Measurements from ENCODE around the gene HLA-DRA. TPM values are rescaled to one million over a fixed set of nuclear protein-coding genes. Genes with fewer than 3 reads are reported as not detected.

The HLA-DRA gene
- total RNA-seq, 1 experiment from 2014 or later = not detected

DNA sequence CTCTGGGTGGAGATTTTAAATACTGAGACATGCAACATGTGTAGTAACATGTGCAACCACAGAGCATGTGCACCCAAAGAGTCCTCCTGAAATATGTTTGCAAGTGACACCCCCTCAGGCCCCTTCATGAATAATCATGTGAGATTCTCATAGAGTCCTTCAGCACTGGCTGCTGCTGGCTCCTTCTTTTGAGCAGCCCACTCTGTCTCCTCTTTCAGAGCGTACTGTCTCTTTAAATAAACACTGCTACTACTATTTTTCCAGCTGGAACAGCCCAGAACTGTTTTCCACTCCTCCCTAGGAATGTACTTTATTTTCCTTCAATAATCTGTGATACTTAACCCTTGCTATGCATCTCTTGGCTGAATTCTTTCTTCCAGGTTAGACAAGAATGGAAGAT lies 48.4 kb downstream of the HLA-DRA start:
- Mint-ChIP-seq H3K4me3 (ENCODE audit: unreplicated experiment) (no peak overlapping the region), H3K36me3 (ENCODE audit: insufficient read depth, unreplicated experiment) (no peaks in the 10 kb centered on the region), H3K27me3 (ENCODE audit: insufficient read depth, unreplicated experiment) (peaks cover 22% of the 10 kb centered on the region), H3K9me3 (ENCODE audit: unreplicated experiment) (no peaks in the 10 kb centered on the region), H3K4me1 (ENCODE audit: low read depth, unreplicated experiment) (no peaks in the 10 kb centered on the region), H3K27ac (ENCODE audit: unreplicated experiment) (no peak overlapping the region)
- no peaks in the 10 kb centered on the region for H3K36me3 ChIP-seq (ENCODE audit: control insufficient read depth, insufficient read depth, low read length)
- no peak overlapping the region for H3K4me3 ChIP-seq (ENCODE audit: low read depth, low read length)
- intact Hi-C loops (cut with micrococcal nuclease; ENCODE audit: unreplicated experiment) = no loop called here
- POLR2A ChIA-PET = no interaction called here
- DNase-seq = no peak
- H3K27me3 ChIP-seq (replicated peaks; ENCODE audit: control insufficient read depth, insufficient read depth, low read length) = no peaks in the 10 kb centered on the region
- CTCF ChIA-PET = no interaction called here
- BruUV-seq (replicated peaks) = no TSS peak
- H3K9me3 ChIP-seq = no peaks in the 10 kb centered on the region
- TF ChIP-seq CTCF (IDR thresholded peaks at IDR 0.05; ENCODE audit: insufficient read depth in 1 of 2, low read depth in 1 of 2, low read length in 1 of 2, severe bottlenecking in 1 of 2, unreplicated experiment in 1 of 2) = no peak
- H3K4me1 ChIP-seq = no peaks in the 10 kb centered on the region

- TF ChIP-seq CTCF (IDR thresholded peaks at IDR 0.05; ENCODE audit: insufficient read depth in 1 of 2, low read depth in 1 of 2, low read length in 1 of 2, severe bottlenecking in 1 of 2, unreplicated experiment in 1 of 2) = no peak
- no peak for DNase-seq
- H3K27me3 ChIP-seq (replicated peaks; ENCODE audit: control insufficient read depth, insufficient read depth, low read length) = no peaks in the 10 kb centered on the region
- CTCF ChIA-PET = no interaction called here
- POLR2A ChIA-PET = no interaction called here
- Mint-ChIP-seq H3K9me3 (ENCODE audit: unreplicated experiment) (no peaks in the 10 kb centered on the region), H3K27ac (ENCODE audit: unreplicated experiment) (no peak overlapping the region), H3K27me3 (ENCODE audit: insufficient read depth, unreplicated experiment) (peaks cover 13% of the 10 kb centered on the region), H3K4me1 (ENCODE audit: low read depth, unreplicated experiment) (no peaks in the 10 kb centered on the region), H3K36me3 (ENCODE audit: insufficient read depth, unreplicated experiment) (no peaks in the 10 kb centered on the region), H3K4me3 (ENCODE audit: unreplicated experiment) (no peak overlapping the region)
- H3K36me3 ChIP-seq (ENCODE audit: control insufficient read depth, insufficient read depth, low read length) = no peaks in the 10 kb centered on the region
- H3K4me1 ChIP-seq = no peaks in the 10 kb centered on the region
- H3K4me3 ChIP-seq (ENCODE audit: low read depth, low read length) = no peak overlapping the region
- intact Hi-C loops (cut with micrococcal nuclease; ENCODE audit: unreplicated experiment) = no loop called here
- BruUV-seq (replicated peaks) = no TSS peak
- no peaks in the 10 kb centered on the region for H3K9me3 ChIP-seq
Observed at GRCh38 chr6:32491700-32492099, 52.0 kb downstream of the HLA-DRA start.

DNA sequence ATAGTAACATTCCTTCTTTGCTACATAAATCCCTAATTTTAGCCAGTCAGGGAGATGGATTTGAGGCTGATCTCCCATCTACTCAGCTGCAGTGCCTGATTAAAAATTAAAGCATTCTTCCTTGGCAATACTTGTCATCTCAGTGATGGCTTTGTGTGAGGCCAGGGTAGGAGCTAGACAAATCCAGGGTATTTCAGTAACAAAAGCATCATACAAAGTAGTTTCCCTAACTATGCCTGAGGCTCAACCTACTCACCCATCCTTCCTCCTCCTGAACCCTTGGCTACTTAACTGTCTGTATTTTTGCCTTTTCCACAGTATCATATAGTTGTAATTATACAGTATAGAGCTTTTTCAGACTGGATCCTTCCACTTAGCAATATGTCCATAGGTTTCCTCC lies 52.7 kb downstream of the HLA-DRA start:
- no peak for DNase-seq
- H3K4me1 ChIP-seq = no peaks in the 10 kb centered on the region
- no peaks in the 10 kb centered on the region for H3K9me3 Mint-ChIP-seq (ENCODE audit: unreplicated experiment)
- no peaks in the 10 kb centered on the region for H3K4me1 Mint-ChIP-seq (ENCODE audit: low read depth, unreplicated experiment)
- no peaks in the 10 kb centered on the region for H3K36me3 Mint-ChIP-seq (ENCODE audit: insufficient read depth, unreplicated experiment)
- H3K27me3 Mint-ChIP-seq (ENCODE audit: insufficient read depth, unreplicated experiment) = peaks cover 13% of the 10 kb centered on the region
- no peaks in the 10 kb centered on the region for H3K9me3 ChIP-seq
- no peaks in the 10 kb centered on the region for H3K36me3 ChIP-seq (ENCODE audit: control insufficient read depth, insufficient read depth, low read length)
- no peaks in the 10 kb centered on the region for H3K27me3 ChIP-seq (replicated peaks; ENCODE audit: control insufficient read depth, insufficient read depth, low read length)
- intact Hi-C loops (cut with micrococcal nuclease; ENCODE audit: unreplicated experiment) = no loop called here
- H3K4me3 Mint-ChIP-seq (ENCODE audit: unreplicated experiment) = no peak overlapping the region
- no peak for TF ChIP-seq CTCF (IDR thresholded peaks at IDR 0.05; ENCODE audit: insufficient read depth in 1 of 2, low read depth in 1 of 2, low read length in 1 of 2, severe bottlenecking in 1 of 2, unreplicated experiment in 1 of 2)
- POLR2A ChIA-PET = no interaction called here
- CTCF ChIA-PET = no interaction called here
- no TSS peak for BruUV-seq (replicated peaks)
- H3K4me3 ChIP-seq (ENCODE audit: low read depth, low read length) = no peak overlapping the region
- no peak overlapping the region for H3K27ac Mint-ChIP-seq (ENCODE audit: unreplicated experiment)

Other genes with a start within 250 kb of the HLA-DRA start
- 96.3 and 96.5 TPM in 2 replicates for gene PBX2, start 249.7 kb upstream of the HLA-DRA start, total RNA-seq (2022)
- gene GPSM3, start 247.2 kb upstream of the HLA-DRA start, total RNA-seq (2022) = 0.41 and 0.67 TPM in 2 replicates
- gene NOTCH4, start 215.8 kb upstream of the HLA-DRA start, total RNA-seq (2022) = 0.30 and 0.43 TPM in 2 replicates
- not detected in 2 replicates for gene TSBP1, start 68.0 kb upstream of the HLA-DRA start, total RNA-seq (2022)
- not detected in 2 replicates for gene BTNL2, start 32.7 kb upstream of the HLA-DRA start, total RNA-seq (2022)
- gene HLA-DRB5, start 90.4 kb downstream of the HLA-DRA start, total RNA-seq (2022) = not detected in 2 replicates
- not detected in 2 replicates for gene HLA-DRB1, start 150.0 kb downstream of the HLA-DRA start, total RNA-seq (2022)
- not detected in 2 replicates for gene HLA-DQA1, start 197.5 kb downstream of the HLA-DRA start, total RNA-seq (2022)
- not detected in 2 replicates for gene HLA-DQB1, start 226.8 kb downstream of the HLA-DRA start, total RNA-seq (2022)

Data from Caco-2 (cell line).